Esophagus squamous epithelium (tissue), 4 donors: Measurements from ENCODE around the gene ZHX3.

ENCODE experiments used
- POLR2A ChIP-seq, 4 donors: fragments of 450-650 bp; IDR thresholded peaks; one replicate each; pipeline ENCODE4 v1.6.1; 2017; ENCODE audit warnings: antibody characterized with exemption in 4 of 4, mild to moderate bottlenecking in 4 of 4, moderate library complexity in 3 of 4
- TF ChIP-seq, protein P1 (sequence below), 6 experiments: fragments of 450-650 bp in 4 of 6; fragments of 200-600 bp in 2 of 6; sonication (generic) in 2 of 6; IDR thresholded peaks; one replicate each; pipeline ENCODE4 v1.5.1; 2016 to 2019; ENCODE audit warnings: antibody characterized with exemption in 6 of 6, mild to moderate bottlenecking in 4 of 6, moderate library complexity in 4 of 6

GRCh38 chr20:41218466-41218865, 99.1 kb downstream of the ZHX3 start:
- TF ChIP-seq, protein P1, sequence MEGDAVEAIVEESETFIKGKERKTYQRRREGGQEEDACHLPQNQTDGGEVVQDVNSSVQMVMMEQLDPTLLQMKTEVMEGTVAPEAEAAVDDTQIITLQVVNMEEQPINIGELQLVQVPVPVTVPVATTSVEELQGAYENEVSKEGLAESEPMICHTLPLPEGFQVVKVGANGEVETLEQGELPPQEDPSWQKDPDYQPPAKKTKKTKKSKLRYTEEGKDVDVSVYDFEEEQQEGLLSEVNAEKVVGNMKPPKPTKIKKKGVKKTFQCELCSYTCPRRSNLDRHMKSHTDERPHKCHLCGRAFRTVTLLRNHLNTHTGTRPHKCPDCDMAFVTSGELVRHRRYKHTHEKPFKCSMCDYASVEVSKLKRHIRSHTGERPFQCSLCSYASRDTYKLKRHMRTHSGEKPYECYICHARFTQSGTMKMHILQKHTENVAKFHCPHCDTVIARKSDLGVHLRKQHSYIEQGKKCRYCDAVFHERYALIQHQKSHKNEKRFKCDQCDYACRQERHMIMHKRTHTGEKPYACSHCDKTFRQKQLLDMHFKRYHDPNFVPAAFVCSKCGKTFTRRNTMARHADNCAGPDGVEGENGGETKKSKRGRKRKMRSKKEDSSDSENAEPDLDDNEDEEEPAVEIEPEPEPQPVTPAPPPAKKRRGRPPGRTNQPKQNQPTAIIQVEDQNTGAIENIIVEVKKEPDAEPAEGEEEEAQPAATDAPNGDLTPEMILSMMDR (IDR thresholded peaks at IDR 0.05): no peak
- no peak for TF ChIP-seq POLR2A (IDR thresholded peaks at IDR 0.05)
